Endothelial cell of umbilical vein (primary cell): ENCODE results near the gene NTMT1. TPM values are rescaled to one million over a fixed set of nuclear protein-coding genes. Genes with fewer than 3 reads are reported as not detected.
"Not testable (repeated sequence)": the region's sequence is repeated elsewhere in the genome, so short reads cannot be mapped to it uniquely, and the experiment has no call there.

ENCODE experiments used
- BruUV-seq: library from RNA; stranded (reverse); fragments of 400-500 nt; replicated peaks from 2 replicates; lab custom pipeline; 2021; lab: Mats Ljungman, UMichigan
- CTCF ChIA-PET: fragments of 300-600, 350-600 bp; sonication (Branson Sonifier 250); formaldehyde crosslinking; loops from one replicate; lab custom pipeline; 2021; ENCODE audit warnings: antibody characterized with exemption, inconsistent platforms; lab: Charles Lee
- POLR2A ChIA-PET: fragments of 300-600, 350-600 bp; sonication (Branson Sonifier 250); formaldehyde crosslinking; loops from one replicate; lab custom pipeline; 2021; ENCODE audit warnings: antibody characterized with exemption, inconsistent platforms; lab: Charles Lee
- DNase-seq: peaks from one replicate; pipeline ENCODE4 v3.0.0-alpha.2; 2011; ENCODE audit warnings: low read depth, low spot score
- FAIRE-seq: peaks from 2 replicates; lab custom pipeline; 2011; peaks lifted over from hg19 to GRCh38; lab: Jason Lieb, UNC
- H2AFZ ChIP-seq: 2 replicates; pipeline ENCODE4 v1.6.0; 2012; ENCODE audit warnings: low read depth, low read length, control low read depth, inconsistent platforms
- H3K27ac ChIP-seq: 2 replicates; pipeline ENCODE4 v1.5.1; 2011; ENCODE audit warnings: low read depth, mild to moderate bottlenecking, control low read depth, low read length, moderate library complexity; ENCODE audit not compliant: insufficient read depth
- H3K27me3 ChIP-seq, 2 experiments: 2 replicates each; pipeline versions ENCODE4 v1.6.0 to v1.6.1; 2011; ENCODE audit warnings: low read length in 2 of 2, mixed read lengths in 1 of 2; ENCODE audit not compliant: control insufficient read depth in 2 of 2, insufficient read depth in 2 of 2
- H3K36me3 ChIP-seq, 2 experiments: 2 replicates in 1 of 2; 3 replicates in 1 of 2; pipeline ENCODE4 v1.5.1; 2011; ENCODE audit warnings: low read length in 2 of 2, mild to moderate bottlenecking in 1 of 2, moderate library complexity in 1 of 2; ENCODE audit not compliant: control insufficient read depth in 2 of 2, insufficient read depth in 2 of 2; ENCODE audit errors: extremely low read depth in 1 of 2
- H3K4me1 ChIP-seq: 3 replicates; pipeline ENCODE4 v1.5.1; 2011; ENCODE audit warnings: mild to moderate bottlenecking, low read length; ENCODE audit not compliant: control insufficient read depth, insufficient read depth; ENCODE audit errors: extremely low read depth
- H3K4me2 ChIP-seq: 2 replicates; pipeline ENCODE4 v1.6.1; 2011; ENCODE audit warnings: low read length, control low read depth, mixed read lengths; ENCODE audit not compliant: insufficient read depth
- H3K4me3 ChIP-seq, 3 experiments: fragments of 200-600 bp in 1 of 3; sonication (generic), shearing (Covaris generic) in 1 of 3; replicated peaks in 1 of 3; 2 replicates each; pipeline ENCODE4 v1.5.1; 2011 to 2016; ENCODE audit warnings: control low read depth in 3 of 3, low read length in 3 of 3, mild to moderate bottlenecking in 2 of 3, inconsistent platforms in 1 of 3, low read depth in 1 of 3, moderate library complexity in 1 of 3; ENCODE audit not compliant: insufficient read depth in 1 of 3
- H3K79me2 ChIP-seq: 2 replicates; pipeline ENCODE4 v1.6.0; 2012; ENCODE audit warnings: low read length, inconsistent platforms; ENCODE audit not compliant: control insufficient read depth, insufficient read depth
- H3K9ac ChIP-seq: replicated peaks from 2 replicates; pipeline ENCODE3; 2011; ENCODE audit warnings: low read length, control low read depth; ENCODE audit not compliant: insufficient read depth; ENCODE audit errors: extremely low read depth
- H3K9me1 ChIP-seq: replicated peaks from 3 replicates; pipeline ENCODE4 v1.6.0; 2011; ENCODE audit warnings: mild to moderate bottlenecking, low read length; ENCODE audit not compliant: control insufficient read depth, insufficient read depth; ENCODE audit errors: extremely low read depth
- H3K9me3 ChIP-seq: replicated peaks from 2 replicates; pipeline ENCODE4 v1.5.1; 2012; ENCODE audit warnings: low read length, inconsistent platforms; ENCODE audit not compliant: control insufficient read depth, insufficient read depth
- H4K20me1 ChIP-seq: replicated peaks from 2 replicates; pipeline ENCODE3; 2011; ENCODE audit warnings: mild to moderate bottlenecking, low read length; ENCODE audit not compliant: control insufficient read depth, insufficient read depth; ENCODE audit errors: extremely low read depth
- EZH2 ChIP-seq: IDR thresholded peaks from 2 replicates; pipeline ENCODE4 v1.6.1; 2012; ENCODE audit warnings: borderline replicate concordance, low read depth, mild to moderate bottlenecking, moderate library complexity, low read length, inconsistent platforms; ENCODE audit not compliant: severe bottlenecking
- FOS ChIP-seq: IDR thresholded peaks from 2 replicates; pipeline ENCODE4 v1.6.1; 2011; ENCODE audit warnings: mild to moderate bottlenecking, low read length, moderate library complexity, borderline replicate concordance; ENCODE audit not compliant: insufficient read depth
- GATA2 ChIP-seq: IDR thresholded peaks from 2 replicates; pipeline ENCODE4 v1.7.0; 2011; ENCODE audit warnings: low read depth, mild to moderate bottlenecking, moderate library complexity, mixed read lengths, low read length; ENCODE audit not compliant: insufficient read length, insufficient read depth
- JUN ChIP-seq: IDR thresholded peaks from 2 replicates; pipeline ENCODE4 v1.6.1; 2011; ENCODE audit warnings: borderline replicate concordance, low read depth; ENCODE audit not compliant: insufficient read length, insufficient read depth
- MAX ChIP-seq: IDR thresholded peaks from 2 replicates; pipeline ENCODE4 v1.6.1; 2011; ENCODE audit not compliant: insufficient read depth, insufficient read length
- MYC ChIP-seq: IDR thresholded peaks from one replicate; pipeline ENCODE4 v1.6.1; 2011; ENCODE audit warnings: mild to moderate bottlenecking, low read depth, low read length
- POLR2A ChIP-seq: IDR thresholded peaks from 2 replicates; pipeline ENCODE4 v1.6.1; 2012; ENCODE audit warnings: low read depth, mild to moderate bottlenecking, control low read depth, low read length
- POLR2AphosphoS5 ChIP-seq: IDR thresholded peaks from 2 replicates; pipeline ENCODE4 v1.6.1; 2012; ENCODE audit warnings: low read depth, mild to moderate bottlenecking, control low read depth, low read length, moderate library complexity; ENCODE audit not compliant: insufficient read depth
- dilution Hi-C: fragments of 300-500 bp; cut with MboI; formaldehyde crosslinking; loops from one replicate; pipeline ENCODE4 v1.15.0; 2019; ENCODE audit warnings: low sequenced_read_pairs; ENCODE audit not compliant: extremely low pct_ligation_motif_present
- intact Hi-C: fragments of 100-400 bp; cut with micrococcal nuclease; formaldehyde crosslinking; loops from one replicate; pipeline ENCODE4 v1.10.0; 2022
- polyA plus RNA-seq, 4 experiments: library from polyadenylated mRNA; depleted of rRNA in 3 of 4; stranded (reverse) in 3 of 4; unstranded in 1 of 4; fragments of >200 nt; gene quantifications; 2 replicates each; pipeline versions ENCODE4 v1.2.1 to v1.2.3, GENCODE V29; 2011 to 2012; ENCODE audit warnings: missing spikeins in 1 of 4
- total RNA-seq: library from RNA; stranded (reverse); gene quantifications from 2 replicates; pipeline ENCODE4 v1.2.3, GENCODE V29; 2021
- TF ChIP-seq, protein P1 (sequence below), 2 donors: IDR thresholded peaks; 1 replicate in 1 of 2; 2 replicates in 1 of 2; pipeline ENCODE4 v1.5.1; 2011; ENCODE audit warnings: low read length in 2 of 2, mild to moderate bottlenecking in 2 of 2, moderate library complexity in 2 of 2, control low read depth in 1 of 2, inconsistent platforms in 1 of 2, low read depth in 1 of 2; ENCODE audit not compliant: insufficient read depth in 1 of 2; ENCODE audit errors: extremely low read depth in 1 of 2

Gene NTMT1
- total and polyA plus RNA-seq, 2 donors (not counting 3 experiments of a cell fraction or from before 2014, with no cell fraction given), result 47.6 to 58.3 TPM

DNA sequence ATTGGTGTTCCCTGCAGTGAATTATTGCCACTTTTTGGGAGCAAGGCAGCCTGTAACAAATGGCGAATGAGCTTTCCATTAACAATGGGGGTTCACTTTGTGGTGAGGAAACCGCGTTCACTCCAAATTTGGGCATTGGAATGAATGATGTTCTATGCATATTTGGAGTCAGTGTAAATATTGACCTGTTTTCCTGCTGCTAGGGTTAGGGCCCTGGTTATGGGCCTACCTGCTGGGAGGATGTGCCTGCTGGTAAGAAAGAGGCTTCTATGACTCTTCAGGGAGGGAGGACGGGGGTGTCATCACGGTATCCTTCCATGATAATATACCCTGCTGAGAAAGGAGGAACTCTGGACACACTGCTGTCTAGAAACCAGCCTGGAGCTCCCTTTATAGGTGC, 34.0 kb upstream of the NTMT1 start:
- ChIA-PET CTCF (interaction anchor here (2.1 kb wide), 1 partner anchor 453 kb away, joined by 4 read pairs; no protein-coding TSS in a partner anchor), POLR2A (interaction anchor here (0.6 kb wide), 1 partner anchor 412 kb away, joined by 9 read pairs; no protein-coding TSS in a partner anchor)
- Histone ChIP-seq H2AFZ (no peak overlapping the region), H3K4me2 (no peak overlapping the region), H3K9me3 (no peaks in the 10 kb centered on the region), H3K27me3 (peaks cover 0 to 3% of the 10 kb centered on the region in 2 experiments), H3K9ac (no peak overlapping the region), H3K9me1 (no peaks in the 10 kb centered on the region), H3K79me2 (no peaks in the 10 kb centered on the region), H4K20me1 (no peaks in the 10 kb centered on the region), H3K36me3 (no peaks in the 10 kb centered on the region), H3K4me3 (no peak overlapping the region), H3K4me1 (peaks cover 3% of the 10 kb centered on the region), H3K27ac (no peak overlapping the region)
- DNase-seq (no peak), FAIRE-seq (no peak)
- dilution Hi-C loops (no loop called here), intact Hi-C loops (no loop called here)
- TF ChIP-seq POLR2A (no peak), EZH2 (no peak), MAX (no peak), MYC (no peak), POLR2AphosphoS5 (no peak), FOS (no peak), JUN (no peak), GATA2 (no peak)
- TF ChIP-seq, protein P1, sequence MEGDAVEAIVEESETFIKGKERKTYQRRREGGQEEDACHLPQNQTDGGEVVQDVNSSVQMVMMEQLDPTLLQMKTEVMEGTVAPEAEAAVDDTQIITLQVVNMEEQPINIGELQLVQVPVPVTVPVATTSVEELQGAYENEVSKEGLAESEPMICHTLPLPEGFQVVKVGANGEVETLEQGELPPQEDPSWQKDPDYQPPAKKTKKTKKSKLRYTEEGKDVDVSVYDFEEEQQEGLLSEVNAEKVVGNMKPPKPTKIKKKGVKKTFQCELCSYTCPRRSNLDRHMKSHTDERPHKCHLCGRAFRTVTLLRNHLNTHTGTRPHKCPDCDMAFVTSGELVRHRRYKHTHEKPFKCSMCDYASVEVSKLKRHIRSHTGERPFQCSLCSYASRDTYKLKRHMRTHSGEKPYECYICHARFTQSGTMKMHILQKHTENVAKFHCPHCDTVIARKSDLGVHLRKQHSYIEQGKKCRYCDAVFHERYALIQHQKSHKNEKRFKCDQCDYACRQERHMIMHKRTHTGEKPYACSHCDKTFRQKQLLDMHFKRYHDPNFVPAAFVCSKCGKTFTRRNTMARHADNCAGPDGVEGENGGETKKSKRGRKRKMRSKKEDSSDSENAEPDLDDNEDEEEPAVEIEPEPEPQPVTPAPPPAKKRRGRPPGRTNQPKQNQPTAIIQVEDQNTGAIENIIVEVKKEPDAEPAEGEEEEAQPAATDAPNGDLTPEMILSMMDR (IDR thresholded peaks at IDR 0.05; ENCODE audit: extremely low read depth in 1 of 2, insufficient read depth in 1 of 2, low read depth in 1 of 2, low read length in 2 of 2), result no peak
- BruUV-seq, result no TSS peak

DNA sequence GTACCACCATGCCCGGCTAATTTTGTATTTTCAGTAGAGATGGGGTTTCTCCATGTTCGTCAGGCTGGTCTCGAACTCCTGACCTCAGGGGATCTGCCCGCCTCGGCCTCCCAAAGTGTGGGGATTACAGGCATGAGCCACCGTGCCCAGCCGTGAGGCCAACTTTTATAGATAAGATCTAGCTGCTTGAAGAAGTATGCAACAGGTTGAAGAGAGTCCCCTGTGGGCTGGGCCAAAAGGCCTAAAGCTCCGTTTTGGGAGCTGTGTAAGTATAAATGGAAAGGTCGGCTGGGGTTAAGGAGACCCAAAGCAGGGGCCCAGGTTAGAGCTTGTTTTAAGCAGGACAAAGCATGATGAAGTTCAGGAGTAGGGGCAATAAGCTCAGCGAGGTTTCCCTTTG, 33.2 kb upstream of the NTMT1 start:
- H3K4me3 ChIP-seq, DNase-seq, H3K36me3 ChIP-seq, H3K9ac ChIP-seq, H3K79me2 ChIP-seq, H3K9me3 ChIP-seq, H3K9me1 ChIP-seq, POLR2A ChIA-PET, H2AFZ ChIP-seq, H3K4me2 ChIP-seq, BruUV-seq, intact Hi-C loops, H3K4me1 ChIP-seq, H3K27ac ChIP-seq, H3K27me3 ChIP-seq, H4K20me1 ChIP-seq, FAIRE-seq, dilution Hi-C loops: not testable (repeated sequence)
- CTCF ChIA-PET, result interaction anchor here (0.8 kb wide), 2 partner anchors 10 to 461 kb away, joined by 3 read pairs; no protein-coding TSS in a partner anchor
